SK-N-SH (cell line): ENCODE measurements around the gene OVCH2. TPM values are rescaled to one million over a fixed set of nuclear protein-coding genes. Genes with fewer than 3 reads are reported as not detected.

ENCODE experiments used
- CTCF ChIA-PET: fragments of 300-600, 350-600 bp; formaldehyde crosslinking; extraction: SDS; loops from one replicate; lab custom pipeline; 2021; lab: Yijun Ruan, JAX
- POLR2A ChIA-PET: fragments of 350-600 bp; sonication (Branson Sonifier 250); formaldehyde crosslinking; extraction: SDS; loops from one replicate; lab custom pipeline; 2020; ENCODE audit warnings: antibody characterized with exemption, inconsistent platforms; lab: Yijun Ruan, JAX
- DNase-seq: peaks from one replicate; pipeline ENCODE4 v3.0.0; 2012
- H2AFZ ChIP-seq: fragments of 200-600 bp; sonication (generic); 2 replicates; pipeline ENCODE4 v1.8.1; 2016; ENCODE audit warnings: antibody characterized with exemption, mild to moderate bottlenecking, low read depth
- H3F3A ChIP-seq: fragments of 200-600 bp; sonication (generic); replicated peaks from 2 replicates; pipeline ENCODE3; 2016; ENCODE audit warnings: antibody characterized with exemption, mild to moderate bottlenecking; ENCODE audit not compliant: insufficient read depth
- H3K27ac ChIP-seq, 2 experiments: fragments of 200-500 bp in 1 of 2; fragments of 200-600 bp in 1 of 2; sonication (Bioruptor generic) in 1 of 2; sonication (generic), shearing (Covaris generic) in 1 of 2; 2 replicates each; pipeline versions ENCODE4 v1.5.1 to v1.6.1; 2014 to 2016; ENCODE audit warnings: low read depth in 2 of 2, inconsistent platforms in 1 of 2, low read length in 1 of 2, mild to moderate bottlenecking in 1 of 2, mixed read lengths in 1 of 2
- H3K27me3 ChIP-seq: fragments of 200-600 bp; sonication (generic), shearing (Covaris generic); 2 replicates; pipeline ENCODE4 v1.6.1; 2016; ENCODE audit warnings: mixed run types; ENCODE audit not compliant: insufficient read depth
- H3K36me3 ChIP-seq, 2 experiments: fragments of 200-500 bp in 1 of 2; fragments of 200-600 bp in 1 of 2; sonication (Bioruptor generic) in 1 of 2; sonication (generic) in 1 of 2; replicated peaks in 1 of 2; 2 replicates each; pipeline versions ENCODE3 to v1.5.1; 2014 to 2016; ENCODE audit warnings: low read length in 1 of 2, mild to moderate bottlenecking in 1 of 2; ENCODE audit not compliant: insufficient read depth in 2 of 2, control insufficient read depth in 1 of 2
- H3K4me1 ChIP-seq, 2 experiments: fragments of 200-500 bp in 1 of 2; fragments of 200-600 bp in 1 of 2; sonication (Bioruptor generic) in 1 of 2; sonication (generic), shearing (Covaris generic) in 1 of 2; 2 replicates each; pipeline versions ENCODE4 v1.5.1 to v1.6.1; 2014 to 2016; ENCODE audit warnings: low read depth in 1 of 2, low read length in 1 of 2, mixed run types in 1 of 2; ENCODE audit not compliant: insufficient read depth in 2 of 2, control insufficient read depth in 1 of 2
- H3K4me2 ChIP-seq: fragments of 200-600 bp; sonication (generic), shearing (Covaris generic); 2 replicates; pipeline ENCODE4 v1.6.1; 2017; ENCODE audit warnings: mixed run types
- H3K4me3 ChIP-seq, 2 experiments: fragments of 200-500 bp in 1 of 2; fragments of 200-600 bp in 1 of 2; sonication (Bioruptor generic) in 1 of 2; sonication (generic), shearing (Covaris generic) in 1 of 2; 2 replicates each; pipeline versions ENCODE4 v1.5.1 to v1.8.1; 2014 to 2016; ENCODE audit warnings: low read depth in 2 of 2, inconsistent platforms in 1 of 2, low read length in 1 of 2, mild to moderate bottlenecking in 1 of 2, mixed read lengths in 1 of 2, moderate library complexity in 1 of 2
- H3K79me2 ChIP-seq: fragments of 200-600 bp; sonication (generic); 2 replicates; pipeline ENCODE4 v1.8.1; 2017; ENCODE audit warnings: mild to moderate bottlenecking; ENCODE audit not compliant: insufficient read depth
- H3K9ac ChIP-seq: fragments of 200-600 bp; sonication (generic); 2 replicates; pipeline ENCODE4 v1.6.1; 2017; ENCODE audit warnings: mixed run types
- H3K9me2 ChIP-seq: fragments of 200-600 bp; sonication (generic); 2 replicates; pipeline ENCODE4 v1.6.1; 2017; ENCODE audit warnings: mixed run types
- H3K9me3 ChIP-seq: fragments of 200-600 bp; sonication (generic); 2 replicates; pipeline ENCODE4 v1.6.1; 2017; ENCODE audit warnings: mixed run types, mild to moderate bottlenecking, moderate library complexity
- H4K20me1 ChIP-seq: fragments of 200-600 bp; sonication (generic); 2 replicates; pipeline ENCODE4 v1.6.1; 2017; ENCODE audit warnings: mild to moderate bottlenecking, mixed run types; ENCODE audit not compliant: insufficient read depth
- ELF1 ChIP-seq: IDR thresholded peaks from 2 replicates; pipeline ENCODE4 v1.4.0; 2012
- EP300 ChIP-seq, 2 experiments: IDR thresholded peaks; 2 replicates each; pipeline versions ENCODE4 v1.4.0 to v1.6.1; 2012; ENCODE audit warnings: borderline replicate concordance in 1 of 2, low read depth in 1 of 2, low read length in 1 of 2
- FOSL2 ChIP-seq: IDR thresholded peaks from 2 replicates; pipeline ENCODE4 v1.4.0; 2012; ENCODE audit warnings: low read depth, mild to moderate bottlenecking, moderate library complexity, borderline replicate concordance
- MEF2A ChIP-seq: IDR thresholded peaks from 2 replicates; pipeline ENCODE4 v1.4.0; 2012; ENCODE audit warnings: low read depth, borderline replicate concordance
- NRF1 ChIP-seq: IDR thresholded peaks from 2 replicates; pipeline ENCODE4 v1.6.1; 2012; ENCODE audit warnings: low read depth, mild to moderate bottlenecking, low read length
- RAD21 ChIP-seq: IDR thresholded peaks from 2 replicates; pipeline ENCODE4 v1.6.1; 2012; ENCODE audit warnings: mild to moderate bottlenecking, low read length
- RCOR1 ChIP-seq: fragments of 150-350 bp; IDR thresholded peaks from 2 replicates; pipeline ENCODE4 v1.6.1; 2017; ENCODE audit warnings: antibody characterized with exemption, low read length
- RFX5 ChIP-seq: IDR thresholded peaks from 2 replicates; pipeline ENCODE4 v1.6.1; 2012; ENCODE audit warnings: mild to moderate bottlenecking, improper control_type of control experiment, low read length
- TCF12 ChIP-seq: IDR thresholded peaks from 2 replicates; pipeline ENCODE4 v1.4.0; 2012
- YY1 ChIP-seq: IDR thresholded peaks from 2 replicates; pipeline ENCODE4 v1.4.0; 2012; ENCODE audit warnings: low read depth, mild to moderate bottlenecking
- WGBS: methylation state at CpG from one replicate; pipeline ENCODE4 v1.1.6; 2017; ENCODE audit warnings: low lambda C conversion rate; 5-methylcytosine and 5-hydroxymethylcytosine counted together
- polyA plus RNA-seq, 3 experiments: library from polyadenylated mRNA; depleted of rRNA; stranded (reverse); fragments of >200 nt; gene quantifications; 2 replicates each; pipeline ENCODE4 v1.2.3, GENCODE V29; 2012
- TF ChIP-seq, protein P1 (sequence below): fragments of 150-350 bp; IDR thresholded peaks from 2 replicates; pipeline ENCODE4 v1.6.1; 2016; ENCODE audit warnings: mild to moderate bottlenecking, low read depth, low read length
- TF ChIP-seq, protein P2 (sequence below): IDR thresholded peaks from 2 replicates; pipeline ENCODE4 v1.4.0; 2012; ENCODE audit warnings: low read depth, borderline replicate concordance
- TF ChIP-seq, protein P3 (sequence below): IDR thresholded peaks from 2 replicates; pipeline ENCODE4 v1.6.1; 2012; ENCODE audit warnings: mild to moderate bottlenecking, low read depth, low read length, moderate library complexity
- TF ChIP-seq, protein P4 (sequence below): IDR thresholded peaks from 2 replicates; pipeline ENCODE4 v1.4.0; 2012; ENCODE audit warnings: low read depth, borderline replicate concordance
- TF ChIP-seq, protein P5 (sequence below): IDR thresholded peaks from 2 replicates; pipeline ENCODE4; 2012
- TF ChIP-seq, protein P6 (sequence below): fragments of 150-350 bp; IDR thresholded peaks from 2 replicates; pipeline ENCODE4 v1.6.1; 2017; ENCODE audit warnings: antibody characterized with exemption, low read length, low read depth, borderline replicate concordance
- TF ChIP-seq, protein P7 (sequence below): IDR thresholded peaks from 2 replicates; pipeline ENCODE4 v1.4.0; 2012; ENCODE audit warnings: low read depth

Gene OVCH2, protein sequence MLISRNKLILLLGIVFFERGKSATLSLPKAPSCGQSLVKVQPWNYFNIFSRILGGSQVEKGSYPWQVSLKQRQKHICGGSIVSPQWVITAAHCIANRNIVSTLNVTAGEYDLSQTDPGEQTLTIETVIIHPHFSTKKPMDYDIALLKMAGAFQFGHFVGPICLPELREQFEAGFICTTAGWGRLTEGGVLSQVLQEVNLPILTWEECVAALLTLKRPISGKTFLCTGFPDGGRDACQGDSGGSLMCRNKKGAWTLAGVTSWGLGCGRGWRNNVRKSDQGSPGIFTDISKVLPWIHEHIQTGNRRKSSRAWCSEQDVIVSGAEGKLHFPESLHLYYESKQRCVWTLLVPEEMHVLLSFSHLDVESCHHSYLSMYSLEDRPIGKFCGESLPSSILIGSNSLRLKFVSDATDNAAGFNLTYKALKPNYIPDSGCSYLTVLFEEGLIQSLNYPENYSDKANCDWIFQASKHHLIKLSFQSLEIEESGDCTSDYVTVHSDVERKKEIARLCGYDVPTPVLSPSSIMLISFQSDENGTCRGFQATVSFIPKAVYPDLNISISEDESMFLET
- 0.08 TPM in 1 of 2 replicates, not detected in the other for polyA plus RNA-seq (2012; rRNA removed)
- 0.04 TPM in 1 of 2 replicates, not detected in the other for polyA plus RNA-seq (2012; cell fraction: cytosol; rRNA removed)
- 1.2 and 1.8 TPM in 2 replicates for polyA plus RNA-seq (2012; cell fraction: nucleus; rRNA removed)

DNA sequence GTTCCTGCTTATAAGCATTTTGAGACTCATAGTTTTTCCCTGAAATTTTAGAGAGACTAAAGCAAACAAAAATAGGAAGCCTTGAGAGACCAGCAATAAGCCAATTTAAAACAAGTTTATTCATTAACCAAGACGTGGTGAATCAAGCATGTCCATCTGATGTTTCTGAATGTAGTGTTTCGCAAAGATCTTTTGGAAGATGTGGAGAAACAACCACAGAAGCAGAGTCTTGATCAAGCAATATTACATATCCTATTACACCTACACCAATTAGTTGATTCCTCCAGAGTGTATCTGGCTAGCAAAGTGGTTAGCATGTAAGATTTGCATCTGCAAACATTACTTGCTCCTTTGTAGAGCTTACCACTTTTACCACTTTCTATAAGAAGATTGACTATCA is at the start of gene OVCH2:
TSS of gene OVCH2 (minus strand) at position 101 of the 400 bp plus-strand sequence. CDS start at position 18, 83 bp downstream.
- DNase-seq: no peak

More for the DNA sequence above, at the start of gene OVCH2:
- no peaks in the 10 kb centered on the region for H3K9me3 ChIP-seq
- no peak within 1 kb of the TSS for H3K4me2 ChIP-seq
- H2AFZ ChIP-seq: no peak within 1 kb of the TSS
- H3K27me3 ChIP-seq: no peaks in the 10 kb centered on the region; the same call in 1 of the 2 replicates
- H3K27ac ChIP-seq: no peak within 1 kb of the TSS
- no peaks in the 10 kb centered on the region for H3K79me2 ChIP-seq
- POLR2A ChIA-PET: no interaction called here
- no peaks in the 10 kb centered on the region for H4K20me1 ChIP-seq
- WGBS: 4% methylated on average over 2 of the region's 2 CpGs
- H3F3A ChIP-seq: no peaks in the 10 kb centered on the region
- no peaks in the 10 kb centered on the region for H3K36me3 ChIP-seq
- no peaks in the 10 kb centered on the region for H3K9me2 ChIP-seq
- H3K9ac ChIP-seq: no peak within 1 kb of the TSS
- no peaks in the 10 kb centered on the region for H3K4me1 ChIP-seq
- CTCF ChIA-PET: interaction anchor here (1.6 kb wide), 1 partner anchor 11 kb away, joined by 5 read pairs; no protein-coding TSS in a partner anchor
- no peak within 1 kb of the TSS for H3K4me3 ChIP-seq
- no peak for TF ChIP-seq RFX5
- TF ChIP-seq, protein P1, sequence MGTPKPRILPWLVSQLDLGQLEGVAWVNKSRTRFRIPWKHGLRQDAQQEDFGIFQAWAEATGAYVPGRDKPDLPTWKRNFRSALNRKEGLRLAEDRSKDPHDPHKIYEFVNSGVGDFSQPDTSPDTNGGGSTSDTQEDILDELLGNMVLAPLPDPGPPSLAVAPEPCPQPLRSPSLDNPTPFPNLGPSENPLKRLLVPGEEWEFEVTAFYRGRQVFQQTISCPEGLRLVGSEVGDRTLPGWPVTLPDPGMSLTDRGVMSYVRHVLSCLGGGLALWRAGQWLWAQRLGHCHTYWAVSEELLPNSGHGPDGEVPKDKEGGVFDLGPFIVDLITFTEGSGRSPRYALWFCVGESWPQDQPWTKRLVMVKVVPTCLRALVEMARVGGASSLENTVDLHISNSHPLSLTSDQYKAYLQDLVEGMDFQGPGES: no peak
- TF ChIP-seq, protein P2, sequence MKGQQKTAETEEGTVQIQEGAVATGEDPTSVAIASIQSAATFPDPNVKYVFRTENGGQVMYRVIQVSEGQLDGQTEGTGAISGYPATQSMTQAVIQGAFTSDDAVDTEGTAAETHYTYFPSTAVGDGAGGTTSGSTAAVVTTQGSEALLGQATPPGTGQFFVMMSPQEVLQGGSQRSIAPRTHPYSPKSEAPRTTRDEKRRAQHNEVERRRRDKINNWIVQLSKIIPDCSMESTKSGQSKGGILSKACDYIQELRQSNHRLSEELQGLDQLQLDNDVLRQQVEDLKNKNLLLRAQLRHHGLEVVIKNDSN: no peak
- no peak for TF ChIP-seq FOSL2
- TF ChIP-seq, protein P3, sequence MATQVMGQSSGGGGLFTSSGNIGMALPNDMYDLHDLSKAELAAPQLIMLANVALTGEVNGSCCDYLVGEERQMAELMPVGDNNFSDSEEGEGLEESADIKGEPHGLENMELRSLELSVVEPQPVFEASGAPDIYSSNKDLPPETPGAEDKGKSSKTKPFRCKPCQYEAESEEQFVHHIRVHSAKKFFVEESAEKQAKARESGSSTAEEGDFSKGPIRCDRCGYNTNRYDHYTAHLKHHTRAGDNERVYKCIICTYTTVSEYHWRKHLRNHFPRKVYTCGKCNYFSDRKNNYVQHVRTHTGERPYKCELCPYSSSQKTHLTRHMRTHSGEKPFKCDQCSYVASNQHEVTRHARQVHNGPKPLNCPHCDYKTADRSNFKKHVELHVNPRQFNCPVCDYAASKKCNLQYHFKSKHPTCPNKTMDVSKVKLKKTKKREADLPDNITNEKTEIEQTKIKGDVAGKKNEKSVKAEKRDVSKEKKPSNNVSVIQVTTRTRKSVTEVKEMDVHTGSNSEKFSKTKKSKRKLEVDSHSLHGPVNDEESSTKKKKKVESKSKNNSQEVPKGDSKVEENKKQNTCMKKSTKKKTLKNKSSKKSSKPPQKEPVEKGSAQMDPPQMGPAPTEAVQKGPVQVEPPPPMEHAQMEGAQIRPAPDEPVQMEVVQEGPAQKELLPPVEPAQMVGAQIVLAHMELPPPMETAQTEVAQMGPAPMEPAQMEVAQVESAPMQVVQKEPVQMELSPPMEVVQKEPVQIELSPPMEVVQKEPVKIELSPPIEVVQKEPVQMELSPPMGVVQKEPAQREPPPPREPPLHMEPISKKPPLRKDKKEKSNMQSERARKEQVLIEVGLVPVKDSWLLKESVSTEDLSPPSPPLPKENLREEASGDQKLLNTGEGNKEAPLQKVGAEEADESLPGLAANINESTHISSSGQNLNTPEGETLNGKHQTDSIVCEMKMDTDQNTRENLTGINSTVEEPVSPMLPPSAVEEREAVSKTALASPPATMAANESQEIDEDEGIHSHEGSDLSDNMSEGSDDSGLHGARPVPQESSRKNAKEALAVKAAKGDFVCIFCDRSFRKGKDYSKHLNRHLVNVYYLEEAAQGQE: no peak
- TF ChIP-seq, protein P4, sequence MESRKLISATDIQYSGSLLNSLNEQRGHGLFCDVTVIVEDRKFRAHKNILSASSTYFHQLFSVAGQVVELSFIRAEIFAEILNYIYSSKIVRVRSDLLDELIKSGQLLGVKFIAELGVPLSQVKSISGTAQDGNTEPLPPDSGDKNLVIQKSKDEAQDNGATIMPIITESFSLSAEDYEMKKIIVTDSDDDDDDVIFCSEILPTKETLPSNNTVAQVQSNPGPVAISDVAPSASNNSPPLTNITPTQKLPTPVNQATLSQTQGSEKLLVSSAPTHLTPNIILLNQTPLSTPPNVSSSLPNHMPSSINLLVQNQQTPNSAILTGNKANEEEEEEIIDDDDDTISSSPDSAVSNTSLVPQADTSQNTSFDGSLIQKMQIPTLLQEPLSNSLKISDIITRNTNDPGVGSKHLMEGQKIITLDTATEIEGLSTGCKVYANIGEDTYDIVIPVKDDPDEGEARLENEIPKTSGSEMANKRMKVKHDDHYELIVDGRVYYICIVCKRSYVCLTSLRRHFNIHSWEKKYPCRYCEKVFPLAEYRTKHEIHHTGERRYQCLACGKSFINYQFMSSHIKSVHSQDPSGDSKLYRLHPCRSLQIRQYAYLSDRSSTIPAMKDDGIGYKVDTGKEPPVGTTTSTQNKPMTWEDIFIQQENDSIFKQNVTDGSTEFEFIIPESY: no peak
- no peak for TF ChIP-seq EP300 (IDR thresholded peaks at IDR 0.05; ENCODE audit: borderline replicate concordance in 1 of 2, low read depth in 1 of 2, low read length in 1 of 2)
- TF ChIP-seq RAD21: no peak
- TF ChIP-seq RCOR1: no peak
- TF ChIP-seq ELF1: no peak
- TF ChIP-seq, protein P5, sequence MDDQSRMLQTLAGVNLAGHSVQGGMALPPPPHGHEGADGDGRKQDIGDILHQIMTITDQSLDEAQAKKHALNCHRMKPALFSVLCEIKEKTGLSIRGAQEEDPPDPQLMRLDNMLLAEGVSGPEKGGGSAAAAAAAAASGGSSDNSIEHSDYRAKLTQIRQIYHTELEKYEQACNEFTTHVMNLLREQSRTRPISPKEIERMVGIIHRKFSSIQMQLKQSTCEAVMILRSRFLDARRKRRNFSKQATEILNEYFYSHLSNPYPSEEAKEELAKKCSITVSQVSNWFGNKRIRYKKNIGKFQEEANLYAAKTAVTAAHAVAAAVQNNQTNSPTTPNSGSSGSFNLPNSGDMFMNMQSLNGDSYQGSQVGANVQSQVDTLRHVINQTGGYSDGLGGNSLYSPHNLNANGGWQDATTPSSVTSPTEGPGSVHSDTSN: no peak
- TF ChIP-seq YY1: no peak
- TF ChIP-seq NRF1: no peak
- no peak for TF ChIP-seq MEF2A
- TF ChIP-seq, protein P6, sequence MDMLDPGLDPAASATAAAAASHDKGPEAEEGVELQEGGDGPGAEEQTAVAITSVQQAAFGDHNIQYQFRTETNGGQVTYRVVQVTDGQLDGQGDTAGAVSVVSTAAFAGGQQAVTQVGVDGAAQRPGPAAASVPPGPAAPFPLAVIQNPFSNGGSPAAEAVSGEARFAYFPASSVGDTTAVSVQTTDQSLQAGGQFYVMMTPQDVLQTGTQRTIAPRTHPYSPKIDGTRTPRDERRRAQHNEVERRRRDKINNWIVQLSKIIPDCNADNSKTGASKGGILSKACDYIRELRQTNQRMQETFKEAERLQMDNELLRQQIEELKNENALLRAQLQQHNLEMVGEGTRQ: no peak
- TF ChIP-seq TCF12: no peak
- TF ChIP-seq, protein P7, sequence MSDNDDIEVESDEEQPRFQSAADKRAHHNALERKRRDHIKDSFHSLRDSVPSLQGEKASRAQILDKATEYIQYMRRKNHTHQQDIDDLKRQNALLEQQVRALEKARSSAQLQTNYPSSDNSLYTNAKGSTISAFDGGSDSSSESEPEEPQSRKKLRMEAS: no peak
